GM18867 (cell line): ENCODE data around the gene CENPS.
"Not testable (repeated sequence)": the region's sequence is repeated elsewhere in the genome, so short reads cannot be mapped to it uniquely, and the experiment has no call there.

ENCODE experiments used
- ATAC-seq: cut with Tn5 transposase; IDR thresholded peaks from one replicate; pipeline ENCODE4 v1.9.1; 2021; ENCODE audit warnings: mild to moderate bottlenecking, moderate library complexity; ENCODE audit not compliant: unreplicated experiment

The CENPS gene

GRCh38 chr1:10418741-10419140 is 11.5 kb upstream of the CENPS start:
- not testable (repeated sequence) for ATAC-seq

GRCh38 chr1:10419351-10419750 is 10.9 kb upstream of the CENPS start:
- ATAC-seq, result no peak

GRCh38 chr1:10421637-10422036 is 8.6 kb upstream of the CENPS start:
- no peak for ATAC-seq

GRCh38 chr1:10424034-10424433 is 6.2 kb upstream of the CENPS start:
- no peak for ATAC-seq

- ATAC-seq, result no peak
Observed at GRCh38 chr1:10424651-10425050, 5.6 kb upstream of the CENPS start.

GRCh38 chr1:10425826-10426534 is 4.3 kb upstream of the CENPS start:
- ATAC-seq, result not testable (repeated sequence)

- ATAC-seq, result not testable (repeated sequence)
Observed at GRCh38 chr1:10426535-10426848, 3.7 kb upstream of the CENPS start.

GRCh38 chr1:10428984-10429383 is 1.2 kb upstream of the CENPS start:
- no peak for ATAC-seq

GRCh38 chr1:10429868-10430215 is 391 bp upstream of the CENPS start:
- no peak for ATAC-seq

GRCh38 chr1:10431070-10431730 is 967 bp downstream of the CENPS start:
- ATAC-seq, result no peak

GRCh38 chr1:10432910-10433700 is 2.9 kb downstream of the CENPS start:
- ATAC-seq, result no peak

- ATAC-seq, result no peak
Observed at GRCh38 chr1:10433790-10434189, 3.6 kb downstream of the CENPS start.

- ATAC-seq, result no peak
Observed at GRCh38 chr1:10434590-10434989, 4.4 kb downstream of the CENPS start.

GRCh38 chr1:10437052-10437451 is 6.8 kb downstream of the CENPS start:
- ATAC-seq, result no peak

- no peak for ATAC-seq
Observed at GRCh38 chr1:10438677-10439163, 8.5 kb downstream of the CENPS start.

GRCh38 chr1:10440305-10440704 is 10.1 kb downstream of the CENPS start:
- ATAC-seq, result no peak

GRCh38 chr1:10440794-10441193 is 10.6 kb downstream of the CENPS start:
- ATAC-seq, result no peak

- peak; percentile 10 for ATAC-seq
Observed at GRCh38 chr1:10444248-10444647, 14.0 kb downstream of the CENPS start.

- peak; percentile 71 for ATAC-seq
Observed at GRCh38 chr1:10444795-10445397, 14.7 kb downstream of the CENPS start.

- ATAC-seq, result no peak
Observed at GRCh38 chr1:10446790-10447422, 16.7 kb downstream of the CENPS start.

- ATAC-seq, result no peak
Observed at GRCh38 chr1:10449751-10450150, 19.5 kb downstream of the CENPS start, which contains the start of gene CORT. Gene CORT, plus strand, starts transcription at chr1:10450031. Its CDS starts 193 bp downstream, at chr1:10450224.
